Nucleus accumbens (tissue), 56 donors: ENCODE measurements around the gene ARHGAP10.

Source experiments
- DNase-seq, 56 donors: peaks; one replicate each; lab custom pipeline; 2025; lab: John Stamatoyannopoulos, UW

Gene ARHGAP10

GRCh38 chr4:147842573-147842972 is 110.7 kb downstream of the ARHGAP10 start:
- DNase-seq = peak in 30 of 56 donors; percentile 8 to 78 (median 32)

GRCh38 chr4:147843162-147843561 is 111.3 kb downstream of the ARHGAP10 start:
- DNase-seq = no peak

- no peak for DNase-seq
Observed at GRCh38 chr4:147844781-147845180, 112.9 kb downstream of the ARHGAP10 start.

GRCh38 chr4:147846318-147847155 is 114.6 kb downstream of the ARHGAP10 start:
- DNase-seq = no peak

- no peak for DNase-seq
Observed at GRCh38 chr4:147847751-147848590, 116.1 kb downstream of the ARHGAP10 start.

GRCh38 chr4:147848634-147849033 is 116.7 kb downstream of the ARHGAP10 start:
- no peak for DNase-seq

GRCh38 chr4:147851135-147851534 is 119.2 kb downstream of the ARHGAP10 start:
- no peak for DNase-seq

GRCh38 chr4:147853706-147854105 is 121.8 kb downstream of the ARHGAP10 start:
- DNase-seq = no peak

- no peak for DNase-seq
Observed at GRCh38 chr4:147854154-147854553, 122.3 kb downstream of the ARHGAP10 start.

- no peak for DNase-seq
Observed at GRCh38 chr4:147855571-147856009, 123.7 kb downstream of the ARHGAP10 start.

GRCh38 chr4:147860960-147861359 is 129.1 kb downstream of the ARHGAP10 start:
- DNase-seq = peak in 2 of 56 donors; percentile 4 to 34

GRCh38 chr4:147862043-147862692 is 130.3 kb downstream of the ARHGAP10 start:
- DNase-seq = no peak

GRCh38 chr4:147863111-147863747 is 131.3 kb downstream of the ARHGAP10 start:
- no peak for DNase-seq

GRCh38 chr4:147863808-147864472 is 132.1 kb downstream of the ARHGAP10 start:
- DNase-seq = no peak

- no peak for DNase-seq
Observed at GRCh38 chr4:147864607-147865006, 132.7 kb downstream of the ARHGAP10 start.

- no peak for DNase-seq
Observed at GRCh38 chr4:147865926-147866325, 134.0 kb downstream of the ARHGAP10 start.

- peak in 55 of 56 donors; percentile 17 to 98 (median 80) for DNase-seq
Observed at GRCh38 chr4:147866532-147867271, 134.8 kb downstream of the ARHGAP10 start.

GRCh38 chr4:147874109-147874508 is 142.2 kb downstream of the ARHGAP10 start:
- no peak for DNase-seq

- DNase-seq = no peak
Observed at GRCh38 chr4:147877308-147877771, 145.5 kb downstream of the ARHGAP10 start.
